Pancreas (tissue), 10 donors: ENCODE results near the gene NUAK2. TPM values are rescaled to one million over a fixed set of nuclear protein-coding genes. Genes with fewer than 3 reads are reported as not detected.

ENCODE experiments used
- ATAC-seq, 4 donors: fragments of 200-7000 bp; cut with Tn5 transposase; one replicate each; pipeline versions ENCODE4 v1.8.0 to v1.9.1; 2020; ENCODE audit warnings: mild to moderate bottlenecking in 4 of 4, moderate library complexity in 4 of 4
- DNase-seq, 6 donors: peaks; one replicate each; pipeline ENCODE4 v3.0.0-alpha.2; 2020
- FAIRE-seq: peaks from 2 replicates; lab custom pipeline; 2012; peaks lifted over from hg19 to GRCh38; lab: Jason Lieb, UNC
- H3K27ac ChIP-seq, 4 donors: fragments of 200-600 bp; sonication (generic); 1 replicate in 3 of 4; 2 replicates in 1 of 4; pipeline versions ENCODE4 v1.5.0 to v1.8.0; 2020
- H3K27me3 ChIP-seq, 4 donors: fragments of 200-600 bp; one replicate each; pipeline ENCODE4 v1.8.0; 2021
- H3K36me3 ChIP-seq, 3 donors: fragments of 200-600 bp; sonication (generic) in 1 of 3; one replicate each; pipeline versions ENCODE4 v1.5.0 to v1.8.0; 2020 to 2021
- H3K4me1 ChIP-seq, 3 donors: fragments of 200-600 bp; one replicate each; pipeline ENCODE4 v1.8.0; 2021
- H3K4me3 ChIP-seq, 4 donors: fragments of 200-600 bp; sonication (generic) in 2 of 4; one replicate each; pipeline versions ENCODE4 v1.5.0 to v1.8.0; 2020 to 2021
- H3K9me3 ChIP-seq, 4 donors: fragments of 200-600 bp; one replicate each; pipeline ENCODE4 v1.8.0; 2021
- CTCF ChIP-seq, 4 donors: fragments of 200-600 bp; sonication (generic) in 3 of 4; IDR thresholded peaks; one replicate each; pipeline versions ENCODE4 v1.5.0 to v1.8.0; 2021; ENCODE audit warnings: antibody characterized with exemption in 4 of 4
- WGBS, 2 donors: extraction: QIAGEN DNeasy Blood & Tissue Kit; methylation state at CpG; one replicate each; pipeline ENCODE4 v1.1.7; 2013; 5-methylcytosine and 5-hydroxymethylcytosine counted together
- intact Hi-C, 3 donors: fragments of 100-400 bp; cut with DNase I; formaldehyde crosslinking; loops; one replicate each; pipeline versions ENCODE4 v1.11.1 to v1.14.2; 2022
- polyA plus RNA-seq, 2 donors: library from polyadenylated mRNA; stranded (reverse); fragments of 200-250 nt; gene quantifications; one replicate each; pipeline ENCODE4 v1.2.3, GENCODE V29; 2013
- total RNA-seq, 6 donors: library from RNA; stranded (reverse); fragmentation: NEBNext Ultra II Directional in 4 of 6; extraction: Animal tissue kit (Norgen Biotek cat#: 25700) in 4 of 6; gene quantifications; one replicate each; pipeline versions ENCODE4 v1.2.1 to v1.2.4, GENCODE V29; 2021 to 2023
- donor health status: healthy with polysubstance abuse.
- donor health status: DM: no; HTN: no; CAD: no; lungs with moderate emphysema.
- donor health status: DM: no; HTN: no; CAD: no.
- donor health status: control.
- donor health status: control.
- donor health status: Bipolar disorder and iron deficiency.
- donor health status: DM: yes; HTN: yes; CAD: no.
- donor health status: DM: no; HTN: no; CAD: no.
- donor health status: DM: no; HTN: no; CAD: no.
- donor health status: DM: yes; HTN: yes; CAD: no.

Gene NUAK2
- total and polyA plus RNA-seq, 8 donors: 6.3 to 14.4 (median 8.6) TPM

GRCh38 chr1:205338011-205338410 is 16.5 kb upstream of the NUAK2 start:
- no peak for ATAC-seq
- FAIRE-seq: no peak
- intact Hi-C loops: loop anchor here in 2 of 3 donors (5.0 to 10.0 kb wide), 6 partner anchors 89 to 307 kb away; no protein-coding TSS in a partner anchor
- no peak for TF ChIP-seq CTCF (IDR thresholded peaks at IDR 0.05)
- Histone ChIP-seq H3K4me3 (no peak overlapping the region), H3K27ac (no peak overlapping the region), H3K4me1 (no peaks in the 10 kb centered on the region), H3K36me3 (no peaks in the 10 kb centered on the region), H3K27me3 (no peaks in the 10 kb centered on the region), H3K9me3 (no peaks in the 10 kb centered on the region)
- WGBS, 2 donors: 68 to 80% methylated on average over 7 of the region's 7 CpGs
- DNase-seq: peak in 1 of 6 donors; percentile 6

- DNase-seq (peak in 1 of 6 donors; percentile 38), ATAC-seq (no peak), FAIRE-seq (no peak)
- Histone ChIP-seq H3K4me3 (no peak overlapping the region), H3K27me3 (no peaks in the 10 kb centered on the region), H3K27ac (no peak overlapping the region), H3K36me3 (no peaks in the 10 kb centered on the region), H3K9me3 (no peaks in the 10 kb centered on the region), H3K4me1 (no peaks in the 10 kb centered on the region)
- TF ChIP-seq CTCF (IDR thresholded peaks at IDR 0.05): no peak
- WGBS, 2 donors: 77 to 79% methylated on average over 7 of the region's 7 CpGs
- intact Hi-C loops: loop anchor here in 2 of 3 donors (5.0 to 10.0 kb wide), 6 partner anchors 90 to 307 kb away; no protein-coding TSS in a partner anchor
These were observed 15.9 kb upstream of the NUAK2 start for GRCh38 chr1:205337481-205337880.

- no peak for FAIRE-seq
- WGBS, 2 donors: 1% methylated on average over 4 of the region's 4 CpGs
- Histone ChIP-seq H3K27ac (no peak overlapping the region), H3K4me1 (no peaks in the 10 kb centered on the region), H3K36me3 (no peaks in the 10 kb centered on the region), H3K4me3 (no peak overlapping the region), H3K27me3 (no peaks in the 10 kb centered on the region), H3K9me3 (no peaks in the 10 kb centered on the region)
- TF ChIP-seq CTCF (IDR thresholded peaks at IDR 0.05): peak; percentile 90 to 98 (median 94)
- peak; percentile 84 to 94 (median 90) for DNase-seq
- peak; percentile 93 to 100 (median 98) for ATAC-seq
- intact Hi-C loops: loop anchor here in 2 of 3 donors (5.0 to 10.0 kb wide), 6 partner anchors 92 to 309 kb away; no protein-coding TSS in a partner anchor
These were observed 14.1 kb upstream of the NUAK2 start for GRCh38 chr1:205335692-205336091.

- FAIRE-seq (no peak), ATAC-seq (no peak), DNase-seq (no peak)
- no peak for TF ChIP-seq CTCF (IDR thresholded peaks at IDR 0.05)
- no peaks in the 10 kb centered on the region for H3K4me1 ChIP-seq
- intact Hi-C loops: loop anchor here in 2 of 3 donors (10.0 kb wide), 4 partner anchors 103 to 313 kb away; no protein-coding TSS in a partner anchor
- WGBS, 2 donors: 84% methylated on average over 11 of the region's 11 CpGs
- H3K9me3 ChIP-seq: no peaks in the 10 kb centered on the region
- no peaks in the 10 kb centered on the region for H3K36me3 ChIP-seq
- H3K4me3 ChIP-seq: no peak overlapping the region
- H3K27me3 ChIP-seq: no peaks in the 10 kb centered on the region
- no peak overlapping the region for H3K27ac ChIP-seq
These were observed 10.7 kb upstream of the NUAK2 start for GRCh38 chr1:205332015-205332791.
